Subcutaneous abdominal adipose tissue (tissue), 5 donors: ENCODE data around the gene CARF.
A peak's percentile ranks its signal among the peaks of the same experiment; 100 is the strongest.
"Not testable (repeated sequence)": the region's sequence is repeated elsewhere in the genome, so short reads cannot be mapped to it uniquely, and the experiment has no call there.

Experiments used
- H3K27ac ChIP-seq: one replicate; pipeline ENCODE4 v1.7.0; 2013; ENCODE audit warnings: low read depth, mild to moderate bottlenecking, inconsistent platforms, low read length, moderate library complexity
- H3K27me3 ChIP-seq, 5 donors: one replicate each; pipeline ENCODE4 v1.7.0; 2013; ENCODE audit warnings: low read length in 5 of 5, inconsistent platforms in 1 of 5; ENCODE audit not compliant: control insufficient read depth in 5 of 5, insufficient read depth in 4 of 5
- H3K36me3 ChIP-seq, 5 donors: one replicate each; pipeline ENCODE4 v1.7.0; 2013; ENCODE audit warnings: low read length in 5 of 5; ENCODE audit not compliant: control insufficient read depth in 5 of 5, insufficient read depth in 5 of 5
- H3K4me1 ChIP-seq, 5 donors: one replicate each; pipeline ENCODE4 v1.7.0; 2013; ENCODE audit warnings: low read length in 5 of 5, mild to moderate bottlenecking in 3 of 5, moderate library complexity in 1 of 5; ENCODE audit not compliant: control insufficient read depth in 5 of 5, insufficient read depth in 5 of 5
- H3K4me3 ChIP-seq, 5 donors: one replicate each; pipeline ENCODE4 v1.7.0; 2013; ENCODE audit warnings: low read length in 5 of 5, low read depth in 1 of 5
- H3K9ac ChIP-seq, 5 donors: one replicate each; pipeline ENCODE4 v1.7.0; 2013; ENCODE audit warnings: low read length in 5 of 5, mild to moderate bottlenecking in 4 of 5, moderate library complexity in 3 of 5
- H3K9me3 ChIP-seq, 5 donors: one replicate each; pipeline ENCODE4 v1.7.0; 2013; ENCODE audit warnings: low read length in 5 of 5; ENCODE audit not compliant: control insufficient read depth in 5 of 5
- donor health status: healthy.
- donor health status: healthy.
- donor health status: healthy.
- donor health status: healthy.
- donor health status: healthy.

The CARF gene

GRCh38 chr2:202911512-202912341 is at the start of gene CARF, which contains the start of gene WDR12:
TSS of gene CARF (plus strand) at chr2:202912275. CDS start at chr2:202941903, 29,628 bp downstream.
TSS of gene WDR12 (minus strand) at chr2:202911673. CDS start at chr2:202911476, 197 bp downstream.
- no peaks in the 10 kb centered on the region for H3K27me3 ChIP-seq
- H3K4me3 ChIP-seq, result peak within 1 kb of the TSS; percentile 77 to 100 (median 95)
- peak within 1 kb of the TSS; percentile 90 for H3K27ac ChIP-seq
- H3K36me3 ChIP-seq, result peaks cover 0 to 3% (median 0%) of the 10 kb centered on the region in 5 donors
- no peaks in the 10 kb centered on the region for H3K9me3 ChIP-seq
- peaks cover 0 to 18% (median 15%) of the 10 kb centered on the region in 5 donors for H3K4me1 ChIP-seq
- H3K9ac ChIP-seq, result peak within 1 kb of the TSS; percentile 68 to 93 (median 90)

- H3K9ac ChIP-seq, result peak overlapping the region; percentile 3 to 80 (median 76)
- H3K36me3 ChIP-seq, result no peaks in the 10 kb centered on the region
- H3K27me3 ChIP-seq, result no peaks in the 10 kb centered on the region
- H3K4me1 ChIP-seq, result peaks cover 0 to 18% (median 14%) of the 10 kb centered on the region in 5 donors
- H3K4me3 ChIP-seq, result peak overlapping the region; percentile 68 to 93 (median 86)
- peak overlapping the region; percentile 50 for H3K27ac ChIP-seq
- H3K9me3 ChIP-seq, result no peaks in the 10 kb centered on the region
These were observed 41.4 kb upstream of the CARF start for GRCh38 chr2:202870431-202871299.

GRCh38 chr2:202871300-202872141 is 40.6 kb upstream of the CARF start, which contains the start of gene ICA1L:
TSS of gene ICA1L (minus strand) at chr2:202871766. CDS start at chr2:202829009, 42,757 bp downstream.
- Histone ChIP-seq H3K36me3 (no peaks in the 10 kb centered on the region), H3K4me1 (peaks cover 0 to 18% (median 14%) of the 10 kb centered on the region in 5 donors), H3K4me3 (peak within 1 kb of the TSS; percentile 68 to 93 (median 86)), H3K9ac (peak within 1 kb of the TSS; percentile 42 to 80 (median 76)), H3K27ac (peak within 1 kb of the TSS; percentile 50), H3K27me3 (no peaks in the 10 kb centered on the region), H3K9me3 (no peaks in the 10 kb centered on the region)

- Histone ChIP-seq H3K4me1 (no peaks in the 10 kb centered on the region), H3K4me3 (no peak overlapping the region), H3K9me3 (no peaks in the 10 kb centered on the region), H3K27ac (no peak overlapping the region), H3K27me3 (no peaks in the 10 kb centered on the region), H3K9ac (no peak overlapping the region), H3K36me3 (peaks cover 0 to 7% (median 3%) of the 10 kb centered on the region in 5 donors)
These were observed 34.4 kb upstream of the CARF start for GRCh38 chr2:202877699-202878098.

- Histone ChIP-seq H3K4me3 (no peak overlapping the region), H3K9ac (no peak overlapping the region), H3K27me3 (no peaks in the 10 kb centered on the region), H3K36me3 (peaks cover 8 to 35% (median 12%) of the 10 kb centered on the region in 5 donors), H3K9me3 (no peaks in the 10 kb centered on the region), H3K27ac (no peak overlapping the region), H3K4me1 (no peaks in the 10 kb centered on the region)
These were observed 30.5 kb upstream of the CARF start for GRCh38 chr2:202881570-202881969.

- Histone ChIP-seq H3K9ac (no peak overlapping the region), H3K36me3 (peaks cover 8 to 38% (median 12%) of the 10 kb centered on the region in 5 donors), H3K9me3 (no peaks in the 10 kb centered on the region), H3K27me3 (no peaks in the 10 kb centered on the region), H3K4me3 (no peak overlapping the region), H3K4me1 (no peaks in the 10 kb centered on the region), H3K27ac (no peak overlapping the region)
These were observed 27.9 kb upstream of the CARF start for GRCh38 chr2:202883987-202884675.

GRCh38 chr2:202885190-202885589 is 26.9 kb upstream of the CARF start:
- no peak overlapping the region for H3K4me3 ChIP-seq
- no peak overlapping the region for H3K27ac ChIP-seq
- no peaks in the 10 kb centered on the region for H3K9me3 ChIP-seq
- no peaks in the 10 kb centered on the region for H3K4me1 ChIP-seq
- H3K36me3 ChIP-seq, result peaks cover 12 to 46% (median 13%) of the 10 kb centered on the region in 5 donors
- no peak overlapping the region for H3K9ac ChIP-seq
- no peaks in the 10 kb centered on the region for H3K27me3 ChIP-seq

- H3K27me3 ChIP-seq, H3K4me3 ChIP-seq, H3K9me3 ChIP-seq, H3K9ac ChIP-seq, H3K27ac ChIP-seq, H3K4me1 ChIP-seq: not testable (repeated sequence)
- peaks cover 0 to 13% (median 3%) of the 10 kb centered on the region in 5 donors for H3K36me3 ChIP-seq
These were observed 6.6 kb upstream of the CARF start for GRCh38 chr2:202905507-202905906.

- Histone ChIP-seq H3K9ac (no peak overlapping the region), H3K36me3 (peaks cover 0 to 13% (median 3%) of the 10 kb centered on the region in 5 donors)
These were observed 3.9 kb upstream of the CARF start for GRCh38 chr2:202908186-202908585.

More at GRCh38 chr2:202908186-202908585, 3.9 kb upstream of the CARF start:
- peaks cover 0 to 17% (median 15%) of the 10 kb centered on the region in 5 donors for H3K4me1 ChIP-seq
- no peak overlapping the region for H3K4me3 ChIP-seq
- no peak overlapping the region for H3K27ac ChIP-seq
- H3K9me3 ChIP-seq, result peaks cover 0 to 3% (median 0%) of the 10 kb centered on the region in 5 donors
- H3K27me3 ChIP-seq, result no peaks in the 10 kb centered on the region
